Brain microvascular endothelial cell (primary cell): Measurements from ENCODE around the gene LPXN.
"Not testable (repeated sequence)": the region's sequence is repeated elsewhere in the genome, so short reads cannot be mapped to it uniquely, and the experiment has no call there.

Experiments
- DNase-seq: peaks from one replicate; pipeline ENCODE4 v3.0.0-alpha.2; 2020
- H3K27ac ChIP-seq: fragments of 250-450 bp; sonication (Bioruptor Pico); 2 replicates; pipeline ENCODE4 v1.5.1; 2020; ENCODE audit warnings: mild to moderate bottlenecking, moderate library complexity
- H3K27me3 ChIP-seq: fragments of 250-450 bp; sonication (Bioruptor Pico); replicated peaks from 2 replicates; pipeline ENCODE4 v1.5.1; 2020; ENCODE audit warnings: mild to moderate bottlenecking
- H3K36me3 ChIP-seq: fragments of 250-450 bp; sonication (Bioruptor Pico); replicated peaks from 2 replicates; pipeline ENCODE4 v1.5.1; 2020; ENCODE audit warnings: mild to moderate bottlenecking
- H3K4me3 ChIP-seq: 2 replicates; pipeline ENCODE4 v1.5.1; 2011; ENCODE audit warnings: low read depth, mild to moderate bottlenecking, control low read depth, low read length, moderate library complexity
- in situ Hi-C: cut with HindIII; loops from 2 replicates; pipeline ENCODE4 v1.10.0; 2017; ENCODE audit warnings: low sequenced_read_pairs, low pct_ligation_motif_present
- TF ChIP-seq, protein P1 (sequence below): IDR thresholded peaks from 2 replicates; pipeline ENCODE4 v1.5.1; 2011; ENCODE audit warnings: low read depth, mild to moderate bottlenecking, moderate library complexity, low read length, control low read depth, inconsistent platforms; ENCODE audit errors: missing control alignments

The LPXN gene

DNA sequence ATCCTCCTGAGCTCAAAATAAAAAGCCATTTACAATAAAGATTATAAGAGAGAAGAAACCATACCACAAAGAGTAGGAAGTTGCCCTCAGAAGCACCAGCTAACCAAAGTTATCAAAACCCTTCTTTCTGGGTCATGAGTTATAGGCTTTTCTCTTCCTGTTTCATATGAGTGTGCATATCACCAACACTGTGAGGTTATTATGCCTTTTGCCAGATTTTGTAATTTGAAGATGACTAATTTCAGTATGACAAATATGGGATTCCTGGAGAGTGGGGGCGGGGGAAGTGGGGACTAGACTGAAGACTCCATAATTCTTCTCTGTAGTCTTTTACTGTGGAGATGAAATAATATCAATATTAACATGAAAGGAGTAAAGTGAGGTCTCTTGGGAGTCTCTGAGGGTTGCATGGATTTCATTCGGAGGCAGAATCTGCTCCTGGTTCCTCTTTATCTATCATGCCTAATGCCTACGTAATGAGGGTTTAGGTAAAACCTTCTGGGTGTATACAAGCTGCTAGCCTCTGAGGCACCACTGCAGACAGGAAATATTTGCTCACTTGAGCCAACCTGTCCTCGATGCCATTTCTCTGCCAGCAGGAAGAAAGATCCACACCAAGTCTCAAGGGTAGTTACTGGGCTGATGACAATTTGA, 2.1 kb downstream of the LPXN start:
- in situ Hi-C loops, result no loop called here
- TF ChIP-seq, protein P1, sequence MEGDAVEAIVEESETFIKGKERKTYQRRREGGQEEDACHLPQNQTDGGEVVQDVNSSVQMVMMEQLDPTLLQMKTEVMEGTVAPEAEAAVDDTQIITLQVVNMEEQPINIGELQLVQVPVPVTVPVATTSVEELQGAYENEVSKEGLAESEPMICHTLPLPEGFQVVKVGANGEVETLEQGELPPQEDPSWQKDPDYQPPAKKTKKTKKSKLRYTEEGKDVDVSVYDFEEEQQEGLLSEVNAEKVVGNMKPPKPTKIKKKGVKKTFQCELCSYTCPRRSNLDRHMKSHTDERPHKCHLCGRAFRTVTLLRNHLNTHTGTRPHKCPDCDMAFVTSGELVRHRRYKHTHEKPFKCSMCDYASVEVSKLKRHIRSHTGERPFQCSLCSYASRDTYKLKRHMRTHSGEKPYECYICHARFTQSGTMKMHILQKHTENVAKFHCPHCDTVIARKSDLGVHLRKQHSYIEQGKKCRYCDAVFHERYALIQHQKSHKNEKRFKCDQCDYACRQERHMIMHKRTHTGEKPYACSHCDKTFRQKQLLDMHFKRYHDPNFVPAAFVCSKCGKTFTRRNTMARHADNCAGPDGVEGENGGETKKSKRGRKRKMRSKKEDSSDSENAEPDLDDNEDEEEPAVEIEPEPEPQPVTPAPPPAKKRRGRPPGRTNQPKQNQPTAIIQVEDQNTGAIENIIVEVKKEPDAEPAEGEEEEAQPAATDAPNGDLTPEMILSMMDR, result no peak
- H3K27ac ChIP-seq, result peak overlapping the region; percentile 81
- DNase-seq, result peak; percentile 88
- no peaks in the 10 kb centered on the region for H3K27me3 ChIP-seq
- H3K4me3 ChIP-seq, result no peak overlapping the region
- no peaks in the 10 kb centered on the region for H3K36me3 ChIP-seq

DNA sequence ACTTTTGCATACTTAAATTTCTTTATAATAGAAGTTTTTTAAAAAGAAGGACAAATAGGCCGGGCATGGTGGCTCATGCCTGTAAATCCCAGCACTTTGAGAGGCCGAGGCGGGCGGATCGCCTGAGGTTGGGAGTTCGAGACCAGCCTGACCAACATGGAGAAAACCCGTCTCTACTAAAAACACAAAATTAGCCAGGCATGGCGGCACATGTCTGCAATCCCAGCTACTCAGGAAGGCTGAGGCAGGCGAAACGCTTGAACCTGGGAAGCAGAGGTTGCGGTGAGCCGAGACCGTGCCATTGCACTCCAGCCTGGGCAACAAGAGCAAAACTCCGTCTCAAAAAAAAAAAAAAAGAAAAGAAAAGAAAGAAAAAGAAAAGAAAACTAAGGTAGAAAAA, 2.8 kb downstream of the LPXN start:
- peak overlapping the region; percentile 81 for H3K27ac ChIP-seq
- H3K4me3 ChIP-seq, in situ Hi-C loops, DNase-seq, H3K27me3 ChIP-seq, H3K36me3 ChIP-seq: not testable (repeated sequence)

DNA sequence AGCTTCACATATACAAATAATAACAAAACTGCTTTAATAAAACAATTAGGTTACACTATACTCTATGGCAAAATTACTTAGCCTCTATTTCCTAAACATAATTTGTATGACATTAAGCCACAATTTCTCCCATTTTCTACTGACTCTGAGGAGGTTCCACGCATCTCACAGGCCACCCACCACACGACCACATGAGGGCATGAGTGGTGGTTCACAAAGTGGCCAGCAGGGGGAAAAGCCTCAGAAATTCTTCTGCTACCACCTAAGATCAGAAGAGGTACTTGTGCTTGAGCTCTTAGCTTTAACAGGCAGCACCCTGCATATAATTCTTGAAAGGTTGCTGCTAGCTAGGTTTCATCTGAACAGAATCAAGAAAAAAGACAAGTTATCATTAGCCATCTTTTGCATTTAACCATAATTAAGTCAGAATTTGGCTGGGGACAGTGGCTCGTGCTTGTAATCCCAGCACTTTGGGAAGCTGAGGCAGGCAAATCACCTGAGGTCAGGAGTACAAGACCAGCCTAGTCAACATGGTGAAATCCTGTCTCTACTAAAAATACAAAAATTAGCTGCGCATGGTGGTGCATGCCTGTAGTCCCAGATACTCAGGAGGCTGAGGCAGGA, 7.7 kb downstream of the LPXN start:
- Histone ChIP-seq H3K27ac (no peak overlapping the region), H3K36me3 (no peaks in the 10 kb centered on the region)
- in situ Hi-C loops, result no loop called here

DNA sequence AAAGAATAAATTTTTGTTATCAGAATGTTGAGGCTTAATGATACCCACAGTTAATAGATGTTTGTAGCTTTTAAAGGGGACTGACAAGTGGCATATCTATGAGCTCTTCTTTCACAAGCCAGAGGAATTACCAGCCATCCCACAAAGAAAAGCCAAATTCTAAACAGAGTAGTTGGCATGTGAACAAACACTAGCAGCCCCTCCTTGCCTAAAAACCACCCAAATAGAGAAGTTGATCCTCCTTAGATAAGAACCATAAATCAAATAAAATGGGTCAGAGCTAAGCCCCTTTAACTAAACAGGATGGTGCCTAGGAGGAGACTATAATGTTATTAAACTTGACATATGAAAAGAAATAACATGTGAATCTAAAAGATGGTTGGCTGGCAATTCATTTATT, 11.4 kb downstream of the LPXN start:
- in situ Hi-C loops, result no loop called here
- no peak overlapping the region for H3K27ac ChIP-seq
- H3K4me3 ChIP-seq, result no peak overlapping the region

More for the DNA sequence above, 7.7 kb downstream of the LPXN start:
- H3K4me3 ChIP-seq, result no peak overlapping the region
- TF ChIP-seq, protein P1, result peak; percentile 95
- peak; percentile 66 for DNase-seq
- no peaks in the 10 kb centered on the region for H3K27me3 ChIP-seq

DNA sequence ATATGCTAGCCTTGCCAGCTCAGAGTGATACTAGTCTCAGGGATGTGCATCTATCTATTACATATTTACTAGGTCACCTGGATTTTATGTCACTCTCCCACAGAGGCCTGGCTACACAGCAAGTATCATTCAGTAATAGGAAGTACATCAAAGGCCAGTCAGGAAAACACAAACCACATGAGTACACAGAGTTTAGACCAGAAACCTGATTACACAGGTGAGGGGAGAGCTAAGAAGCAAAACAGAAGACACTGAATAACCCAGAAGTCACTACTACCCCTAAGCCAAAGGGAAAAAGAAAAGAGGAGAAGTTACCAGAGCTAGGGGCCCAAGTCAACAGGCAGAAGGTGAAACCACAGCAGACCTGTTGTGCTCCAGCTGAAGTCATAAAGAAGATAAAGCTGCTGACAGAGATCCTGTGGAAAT, 13.3 kb downstream of the LPXN start:
- in situ Hi-C loops, result no loop called here

More for the DNA sequence above, 11.4 kb downstream of the LPXN start:
- DNase-seq, result no peak
- no peaks in the 10 kb centered on the region for H3K27me3 ChIP-seq
- H3K36me3 ChIP-seq, result no peaks in the 10 kb centered on the region
- TF ChIP-seq, protein P1, result no peak

DNA sequence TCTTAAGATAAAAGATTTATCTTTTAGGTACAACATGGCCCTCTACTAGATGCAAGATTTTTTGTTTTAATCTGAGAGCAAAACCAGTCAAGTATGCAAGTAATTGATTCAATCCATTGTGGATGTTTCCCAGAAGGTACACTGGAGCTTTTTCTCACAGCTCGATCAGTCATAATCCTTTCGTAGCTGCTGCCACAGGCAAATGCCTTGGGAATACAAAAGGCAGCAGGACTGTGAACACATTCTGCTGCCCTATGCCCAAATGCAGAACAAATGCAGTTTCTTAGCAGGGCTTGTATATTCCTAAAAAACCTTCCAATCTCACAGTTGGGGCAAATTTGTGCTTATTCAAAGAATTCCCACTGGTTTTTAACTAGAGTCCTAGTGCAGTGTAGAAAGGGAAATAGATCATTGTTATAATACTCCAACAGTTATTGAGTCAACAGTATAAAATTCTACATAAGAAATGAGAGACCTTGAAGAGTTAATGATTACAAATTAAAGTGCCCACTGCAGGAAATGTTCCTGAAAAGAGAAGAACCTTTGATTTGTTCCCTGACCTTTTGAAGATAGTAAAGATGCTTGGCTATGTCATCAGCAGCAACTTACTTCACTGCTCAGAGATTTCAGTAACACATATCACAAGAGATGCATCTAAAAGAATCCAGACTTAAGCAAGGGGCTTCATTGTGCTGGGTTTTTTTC, 14.1 kb downstream of the LPXN start:
- in situ Hi-C loops, result no loop called here
- Histone ChIP-seq H3K27ac (no peak overlapping the region), H3K36me3 (no peaks in the 10 kb centered on the region), H3K4me3 (no peak overlapping the region), H3K27me3 (no peaks in the 10 kb centered on the region)
- no peak for DNase-seq
- TF ChIP-seq, protein P1, result no peak

More for the DNA sequence above, 13.3 kb downstream of the LPXN start:
- Histone ChIP-seq H3K27me3 (no peaks in the 10 kb centered on the region), H3K27ac (no peak overlapping the region), H3K36me3 (no peaks in the 10 kb centered on the region), H3K4me3 (no peak overlapping the region)
- TF ChIP-seq, protein P1, result no peak
- DNase-seq, result no peak
